ENCODE measurements around the gene BMPR1B. TPM values are rescaled to one million over a fixed set of nuclear protein-coding genes. Genes with fewer than 3 reads are reported as not detected.

BMPR1B gene
- total and polyA plus RNA-seq, 2 of the 4 experiments (the other 2 are of a cell fraction), result 0.24 to 0.90 TPM

GRCh38 chr4:95004912-95005311 lies 247.2 kb downstream of the BMPR1B start:
- no peaks in the 10 kb centered on the region for H4K20me1 ChIP-seq (ENCODE audit: insufficient read depth, low read length)
- no peak overlapping the region for H3K23ac ChIP-seq (ENCODE audit: low read depth, low read length)
- no peak overlapping the region for H2BK5ac ChIP-seq (ENCODE audit: low read depth, low read length, poor library complexity, severe bottlenecking)
- H3K4me1 ChIP-seq (ENCODE audit: control insufficient read depth, insufficient read depth, low read length), result no peaks in the 10 kb centered on the region
- H2BK15ac ChIP-seq (ENCODE audit: low read depth, low read length), result no peak overlapping the region
- H3K9me3 ChIP-seq (ENCODE audit: control insufficient read depth, insufficient read depth, low read length), result no peaks in the 10 kb centered on the region
- no peak overlapping the region for H3K18ac ChIP-seq (ENCODE audit: low read depth, low read length)
- TF ChIP-seq MXI1 (IDR thresholded peaks at IDR 0.05; ENCODE audit: borderline replicate concordance, low read depth, low read length) (no peak), RCOR1 (IDR thresholded peaks at IDR 0.05; ENCODE audit: insufficient replicate concordance, low read length) (no peak), SMC3 (IDR thresholded peaks at IDR 0.05; ENCODE audit: low read depth, low read length) (no peak), CHD1 (IDR thresholded peaks at IDR 0.05; ENCODE audit: low read depth, low read length) (no peak), NFE2L2 (IDR thresholded peaks at IDR 0.05; ENCODE audit: low read depth, low read length) (no peak)
- H3K9me1 ChIP-seq (ENCODE audit: insufficient read depth, low read length), result 0 out of 2 replicates have a peak, but pooled peaks cover 2% of the 10 kb centered on the region
- H3K14ac ChIP-seq (replicated peaks; ENCODE audit: low read depth, low read length), result no peak overlapping the region
- no peak overlapping the region for H3K56ac ChIP-seq (ENCODE audit: extremely low read depth, insufficient read depth, low read length)
- no peak overlapping the region for H3K4me2 ChIP-seq (ENCODE audit: low read depth, low read length)
- H2AFZ ChIP-seq (replicated peaks; ENCODE audit: low read length, poor library complexity), result no peak overlapping the region
- H3K36me3 ChIP-seq (ENCODE audit: control insufficient read depth, insufficient read depth, low read length), result no peaks in the 10 kb centered on the region
- dilution Hi-C loops (cut with HindIII; ENCODE audit: low sequenced_read_pairs, unreplicated experiment) (no loop called here), intact Hi-C loops (cut with micrococcal nuclease) (no loop called here), in situ Hi-C loops (cut with MboI; ENCODE audit: low sequenced_read_pairs) (no loop called here)
- BruUV-seq (replicated peaks), result no TSS peak
- H3K9ac ChIP-seq (ENCODE audit: low read depth, low read length), result no peak overlapping the region
- POLR2A ChIA-PET (ENCODE audit: unreplicated experiment), result no interaction called here
- no peak overlapping the region for H4K8ac ChIP-seq (ENCODE audit: low read depth in 2 of 2, low read length in 2 of 2)
- H3K4me3 ChIP-seq (ENCODE audit: insufficient read depth, low read depth, low read length), result no peak overlapping the region
- H2AK9ac ChIP-seq (replicated peaks; ENCODE audit: low read depth, low read length, poor library complexity), result no peak overlapping the region
- H3K27ac ChIP-seq (ENCODE audit: insufficient read depth, low read length), result no peak overlapping the region
- H3K27me3 ChIP-seq (ENCODE audit: control insufficient read depth, insufficient read depth, low read length), result no peaks in the 10 kb centered on the region
- DNase-seq (no peak), ATAC-seq (ENCODE audit: low read depth) (no peak)
- H2AK5ac ChIP-seq (ENCODE audit: low read depth, low read length), result no peak overlapping the region
- no peaks in the 10 kb centered on the region for H3K79me1 ChIP-seq (ENCODE audit: low read depth in 1 of 2, low read length in 2 of 2)
- CTCF ChIA-PET, result no interaction called here
- no peak overlapping the region for H2BK20ac ChIP-seq (ENCODE audit: low read depth, low read length)
- no peak overlapping the region for H2BK120ac ChIP-seq (ENCODE audit: low read depth, low read length)
- H4K5ac ChIP-seq (ENCODE audit: low read depth, low read length), result no peak overlapping the region
- no peak overlapping the region for H3K4ac ChIP-seq (ENCODE audit: low read depth, low read length)
- no peak overlapping the region for H4K91ac ChIP-seq (ENCODE audit: insufficient read depth, low read depth, low read length)

Measured in IMR-90 (cell line).